Measurements from ENCODE around the gene C16orf74.

GRCh38 chr16:85686912-85687591 lies 63.8 kb downstream of the C16orf74 start:
- no peak for TF ChIP-seq CTCF (IDR thresholded peaks at IDR 0.05)
- no peak for TF ChIP-seq POLR2A (IDR thresholded peaks at IDR 0.05)
- no peak for TF ChIP-seq EP300 (IDR thresholded peaks at IDR 0.05)
- TF ChIP-seq POLR2AphosphoS5 (IDR thresholded peaks at IDR 0.05) = no peak
